SK-MEL-5 (cell line): ENCODE data around the gene GM2A. TPM values are rescaled to one million over a fixed set of nuclear protein-coding genes. Genes with fewer than 3 reads are reported as not detected.
"Not testable (repeated sequence)": the region's sequence is repeated elsewhere in the genome, so short reads cannot be mapped to it uniquely, and the experiment has no call there.

Experiments used
- DNase-seq: peaks from one replicate; pipeline ENCODE4 v3.0.0-alpha.2; 2016; ENCODE audit warnings: low read depth, low spot score
- in situ Hi-C: cut with HindIII; loops from 2 replicates; pipeline ENCODE4 v1.10.0; 2016; ENCODE audit warnings: low sequenced_read_pairs, high pct_unique_total_duplicates, low pct_unique_long_range_greater_than_20kb
- total RNA-seq: library from RNA; depleted of rRNA; stranded (reverse); fragments of >200 nt; shearing (Covaris generic); gene quantifications from 2 replicates; pipeline ENCODE4 v1.2.3, GENCODE V29; 2014

Gene GM2A
- total RNA-seq, 1 experiment from 2014 or later, result 93.4 TPM

GRCh38 chr5:151243564-151243963 lies 9.4 kb upstream of the GM2A start:
- in situ Hi-C loops, result no loop called here
- DNase-seq, result no peak

GRCh38 chr5:151244206-151244605 lies 8.8 kb upstream of the GM2A start:
- in situ Hi-C loops, result no loop called here

GRCh38 chr5:151245680-151246219 lies 7.2 kb upstream of the GM2A start:
- DNase-seq, result no peak
- in situ Hi-C loops, result no loop called here

More at GRCh38 chr5:151244206-151244605, 8.8 kb upstream of the GM2A start:
- no peak for DNase-seq

GRCh38 chr5:151248651-151249050 lies 4.3 kb upstream of the GM2A start:
- in situ Hi-C loops, result no loop called here
- no peak for DNase-seq

- DNase-seq, result no peak
- in situ Hi-C loops, result no loop called here
Measured at GRCh38 chr5:151249281-151249680, 3.7 kb upstream of the GM2A start.

GRCh38 chr5:151250346-151251000 lies 2.5 kb upstream of the GM2A start:
- in situ Hi-C loops, result no loop called here
- DNase-seq, result no peak

GRCh38 chr5:151251001-151251551 lies 1.9 kb upstream of the GM2A start:
- DNase-seq, result no peak
- in situ Hi-C loops, result no loop called here

GRCh38 chr5:151251621-151252020 lies 1.4 kb upstream of the GM2A start:
- in situ Hi-C loops, result no loop called here
- no peak for DNase-seq

- in situ Hi-C loops, result no loop called here
- DNase-seq, result no peak
Measured at GRCh38 chr5:151253605-151253950, 593 bp downstream of the GM2A start.

- no peak for DNase-seq
- in situ Hi-C loops, result no loop called here
Measured at GRCh38 chr5:151254556-151254955, 1.6 kb downstream of the GM2A start.

GRCh38 chr5:151254990-151255389 lies 2.0 kb downstream of the GM2A start:
- DNase-seq, in situ Hi-C loops: not testable (repeated sequence)

GRCh38 chr5:151255621-151256286 lies 2.8 kb downstream of the GM2A start:
- in situ Hi-C loops, result no loop called here
- no peak for DNase-seq

- no peak for DNase-seq
- in situ Hi-C loops, result no loop called here
Measured at GRCh38 chr5:151257731-151258181, 4.8 kb downstream of the GM2A start.

GRCh38 chr5:151258201-151258611 lies 5.2 kb downstream of the GM2A start:
- in situ Hi-C loops, result no loop called here

GRCh38 chr5:151258816-151259215 lies 5.8 kb downstream of the GM2A start:
- in situ Hi-C loops, result no loop called here
- peak; percentile 18 for DNase-seq

More at GRCh38 chr5:151258201-151258611, 5.2 kb downstream of the GM2A start:
- no peak for DNase-seq

- DNase-seq, result no peak
- in situ Hi-C loops, result no loop called here
Measured at GRCh38 chr5:151259931-151260330, 6.9 kb downstream of the GM2A start.

GRCh38 chr5:151262532-151262931 lies 9.5 kb downstream of the GM2A start:
- in situ Hi-C loops, result no loop called here
- DNase-seq, result no peak

- DNase-seq, result no peak
- in situ Hi-C loops, result no loop called here
Measured at GRCh38 chr5:151264113-151264512, 11.1 kb downstream of the GM2A start.
